ENCODE measurements around the gene IFT57. TPM values are rescaled to one million over a fixed set of nuclear protein-coding genes. Genes with fewer than 3 reads are reported as not detected.

IFT57 gene
- total and polyA plus RNA-seq, 9 of the 15 experiments (the other 6 are each of a cell fraction or from before 2014, with no cell fraction given), result 1.5 to 20.1 (median 9.9) TPM

GRCh38 chr3:108125550-108126071 lies 96.6 kb downstream of the IFT57 start (continued):
- no peak for TF ChIP-seq ZNF609 (CRISPR knock-in tag; IDR thresholded peaks at IDR 0.05; ENCODE audit: borderline replicate concordance)
- TF ChIP-seq ATF6 (CRISPR knock-in tag; IDR thresholded peaks at IDR 0.05), result no peak
- TF ChIP-seq BRCA1 (IDR thresholded peaks at IDR 0.05), result no peak
- TF ChIP-seq BRCA1 (CRISPR knock-in tag; IDR thresholded peaks at IDR 0.05), result no peak
- TF ChIP-seq HNRNPUL1 (IDR thresholded peaks at IDR 0.05; ENCODE audit: low read length), result no peak
- TF ChIP-seq CLOCK (CRISPR knock-in tag; IDR thresholded peaks at IDR 0.05; ENCODE audit: borderline replicate concordance), result no peak
- no peak for TF ChIP-seq COPS2 (conservative IDR thresholded peaks at IDR 0.05)
- no peak for TF ChIP-seq DPF2 (IDR thresholded peaks at IDR 0.05)
- no peak for TF ChIP-seq CEBPG (CRISPR knock-in tag; IDR thresholded peaks at IDR 0.05)
- TF ChIP-seq CEBPG (tag; conservative IDR thresholded peaks at IDR 0.05 in 1 of 2, IDR thresholded peaks at IDR 0.05 in 1 of 2), result no peak
- TF ChIP-seq MAFK (IDR thresholded peaks at IDR 0.05; ENCODE audit: low read length), result peak; percentile 6; the same call in 1 of the 2 replicates
- TF ChIP-seq MTA3 (IDR thresholded peaks at IDR 0.05; ENCODE audit: borderline replicate concordance), result no peak
- TF ChIP-seq TAL1 (IDR thresholded peaks at IDR 0.05), result peak; percentile 41; the same call in 1 of the 2 replicates
- no peak for TF ChIP-seq PATZ1 (CRISPR knock-in tag; IDR thresholded peaks at IDR 0.05; ENCODE audit: borderline replicate concordance)
- TF ChIP-seq CCNT2 (IDR thresholded peaks at IDR 0.05; ENCODE audit: borderline replicate concordance, extremely low read depth, insufficient read length, low read depth, low read length), result no peak
- peak; percentile 49 for TF ChIP-seq NFE2 (IDR thresholded peaks at IDR 0.05; ENCODE audit: low read depth)
- TF ChIP-seq TAF9B (IDR thresholded peaks at IDR 0.05; ENCODE audit: partially characterized antibody), result no peak
- no peak for TF ChIP-seq ADNP (tag; IDR thresholded peaks at IDR 0.05)
